Endometrium (tissue), 2 donors: ENCODE results near the gene PICALM.
A peak's percentile ranks its signal among the peaks of the same experiment; 100 is the strongest.
"Not testable (repeated sequence)": the region's sequence is repeated elsewhere in the genome, so short reads cannot be mapped to it uniquely, and the experiment has no call there.

Source experiments
- FAIRE-seq: peaks from 2 replicates; lab custom pipeline; 2012; peaks lifted over from hg19 to GRCh38; lab: Jason Lieb, UNC
- donor health status: control.
- donor health status: control.

PICALM gene

DNA sequence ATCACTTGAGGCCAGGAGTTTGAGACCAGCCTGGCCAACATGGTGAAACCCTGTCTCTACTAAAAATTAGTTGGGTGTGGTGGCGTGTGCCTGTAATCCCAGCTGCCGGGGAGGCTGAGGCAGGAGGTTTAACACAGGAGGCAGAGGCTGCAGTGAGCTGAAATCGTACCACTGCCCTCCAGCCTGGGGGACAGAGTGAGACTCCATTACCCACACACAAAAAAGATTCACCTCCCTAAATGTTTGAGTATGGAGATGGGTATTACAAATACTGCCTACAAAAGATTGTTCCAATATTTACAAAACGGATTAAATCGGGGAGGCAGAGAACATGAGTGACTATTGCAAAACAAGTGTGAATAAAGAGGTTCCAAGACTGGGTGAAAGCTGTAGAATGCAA lies 98.3 kb downstream of the PICALM start:
- no peak for FAIRE-seq

DNA sequence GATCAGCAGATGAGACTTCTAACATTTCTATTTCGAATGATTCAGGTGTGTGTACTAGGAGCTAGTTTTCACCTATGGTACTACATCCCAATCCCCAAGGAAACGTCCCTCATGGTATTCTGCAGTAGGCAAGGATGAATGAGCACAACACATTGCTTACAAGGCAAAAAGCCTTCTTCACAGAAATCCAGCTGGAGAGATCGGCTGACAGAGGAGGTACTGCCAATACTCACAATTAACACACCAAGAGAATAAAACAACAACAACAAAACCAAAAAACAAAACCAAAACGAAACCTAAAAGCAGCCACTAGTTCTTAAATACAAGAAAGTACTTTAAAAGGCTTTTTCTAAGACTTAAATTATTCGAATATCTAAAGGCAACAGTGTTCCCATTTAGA lies 101.4 kb downstream of the PICALM start:
- FAIRE-seq: no peak

DNA sequence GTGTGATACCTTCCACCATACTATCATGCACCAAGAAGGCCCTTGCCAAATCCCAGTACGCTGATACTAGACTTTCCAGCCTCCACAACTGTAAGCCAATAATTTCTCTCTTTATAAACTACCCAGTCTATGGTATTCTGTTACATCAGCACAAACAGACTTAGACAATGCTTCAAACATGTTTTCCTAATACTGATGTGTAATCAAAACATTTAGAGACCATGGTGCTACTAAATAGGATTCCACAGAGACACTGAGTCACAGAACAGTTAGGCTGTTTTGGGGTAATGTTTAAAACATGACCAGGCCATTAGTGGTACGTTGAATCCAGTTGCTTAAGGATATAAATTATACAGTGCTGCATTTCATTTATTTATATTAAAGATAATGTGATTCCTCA lies 103.7 kb downstream of the PICALM start:
- no peak for FAIRE-seq

DNA sequence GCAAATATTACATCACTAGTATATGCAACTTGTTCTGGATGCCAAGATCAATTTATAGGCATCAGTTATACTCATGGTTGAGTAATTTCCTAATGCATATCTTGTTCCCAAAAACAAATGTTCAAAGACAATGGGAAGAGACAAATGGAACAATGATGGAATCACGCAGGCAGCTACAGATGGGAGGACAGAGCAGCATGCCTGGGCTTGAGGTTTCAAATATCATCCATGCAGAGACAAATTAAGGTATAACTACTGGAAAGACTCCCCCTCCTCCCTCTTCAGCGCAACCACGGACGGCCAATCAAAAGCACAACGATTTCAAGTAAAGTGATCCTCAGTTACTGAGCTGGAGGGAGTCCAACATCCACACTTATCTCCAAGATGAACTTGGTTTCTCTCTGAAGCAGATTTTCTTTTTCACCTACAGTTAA lies 106.9 kb downstream of the PICALM start:
- FAIRE-seq: no peak

DNA sequence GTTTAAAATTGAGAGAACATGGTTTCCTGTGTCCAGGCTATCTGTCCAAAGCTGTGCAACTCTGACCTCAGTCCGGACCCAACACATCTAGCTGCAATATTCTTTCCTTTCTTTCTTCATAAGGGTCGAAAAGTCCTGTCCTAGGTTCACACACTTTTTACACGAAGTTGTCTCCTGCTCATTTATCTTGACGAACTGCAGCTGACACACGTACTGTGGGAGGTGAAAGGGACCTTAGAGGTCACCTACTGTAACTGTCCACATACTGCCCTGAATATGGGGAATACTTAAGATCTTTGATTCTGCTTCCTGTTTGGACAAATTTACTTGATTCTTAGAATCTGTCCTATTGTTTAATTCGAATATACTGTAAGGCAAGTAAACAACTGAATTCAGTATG lies 107.8 kb downstream of the PICALM start:
- FAIRE-seq: no peak

DNA sequence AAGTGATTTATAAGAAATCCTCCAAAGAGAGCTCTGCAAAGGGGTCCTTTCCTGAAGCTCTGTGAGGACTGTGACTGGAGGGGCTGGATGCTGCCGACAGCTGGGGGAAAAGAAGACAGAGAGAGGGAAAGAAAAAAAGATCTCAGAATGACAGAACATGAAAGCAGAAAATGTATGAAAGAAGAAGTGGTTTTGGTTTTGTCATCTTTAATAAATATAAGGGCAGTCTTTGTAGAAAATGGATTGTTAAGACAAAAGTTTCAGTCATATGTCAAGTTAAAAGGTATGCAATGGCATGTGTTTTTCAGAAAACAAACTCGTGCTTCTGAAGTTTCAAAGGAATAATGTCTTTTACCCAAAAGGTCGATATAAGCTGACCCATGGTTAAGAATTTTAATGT lies 108.2 kb downstream of the PICALM start:
- no peak for FAIRE-seq

DNA sequence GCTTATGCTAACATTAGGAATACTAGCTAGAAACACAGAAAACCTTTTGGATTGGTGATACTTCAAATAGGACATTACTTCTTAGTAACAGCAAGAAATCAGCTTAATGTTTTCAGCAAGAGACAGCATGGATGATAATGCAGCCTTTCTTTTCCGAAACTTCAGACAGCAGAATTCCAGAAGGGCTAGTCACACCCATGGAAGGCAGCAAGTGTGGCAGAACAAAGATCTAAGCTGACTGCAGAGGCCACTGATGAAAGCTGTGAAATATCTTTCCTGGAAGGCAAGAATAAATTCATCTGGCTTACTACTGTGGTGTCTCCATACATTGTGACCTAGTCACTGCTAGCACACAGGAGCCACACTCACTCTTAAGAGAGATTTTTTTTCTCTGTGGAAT lies 113.4 kb downstream of the PICALM start:
- no peak for FAIRE-seq

DNA sequence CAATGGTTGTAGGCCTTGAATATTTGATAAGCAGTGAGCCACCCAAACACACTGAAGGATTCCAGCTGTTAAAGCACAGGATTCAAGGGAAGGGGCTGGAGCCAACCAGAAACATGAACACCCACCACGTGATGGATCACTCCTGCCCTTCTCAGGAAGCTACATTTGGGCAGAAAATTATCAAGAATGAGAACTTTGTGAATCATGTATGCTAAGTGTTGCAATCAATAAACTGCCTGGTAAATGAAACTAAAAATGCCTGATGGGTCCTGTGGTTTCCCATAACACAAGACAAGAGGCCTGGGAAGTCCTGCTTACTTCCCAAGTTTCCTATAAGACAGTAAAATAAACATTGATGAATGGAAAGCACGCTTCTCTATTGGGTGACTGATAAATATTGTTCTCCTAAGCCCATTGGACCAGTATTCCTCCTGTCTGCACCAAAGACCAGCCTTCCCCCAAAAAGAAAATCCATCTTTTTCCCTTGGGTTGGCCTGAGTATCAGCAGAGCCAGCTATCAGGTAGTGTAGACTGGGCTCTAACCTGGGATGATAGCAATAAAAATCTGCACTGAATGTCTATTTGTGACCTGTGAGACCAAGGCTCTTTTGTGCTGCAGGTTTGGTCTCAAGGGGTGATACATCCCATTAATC lies 115.3 kb downstream of the PICALM start:
- FAIRE-seq: no peak

DNA sequence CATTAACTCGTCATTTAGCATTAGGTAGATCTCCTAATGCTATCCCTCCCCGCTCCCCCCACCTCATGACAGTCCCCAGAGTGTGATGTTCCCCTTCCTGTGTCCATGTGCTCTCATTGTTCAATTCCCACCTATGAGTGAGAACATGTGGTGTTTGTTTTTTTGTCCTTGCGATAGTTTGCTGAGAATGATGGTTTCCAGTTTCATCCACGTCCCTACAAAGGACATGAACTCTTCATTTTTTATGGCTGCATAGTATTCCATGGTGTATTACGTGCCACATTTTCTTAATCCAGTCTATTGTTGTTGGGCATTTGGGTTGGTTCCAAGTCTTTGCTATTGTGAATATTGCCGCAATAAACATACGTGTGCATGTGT lies 116.8 kb downstream of the PICALM start:
- FAIRE-seq: not testable (repeated sequence)

DNA sequence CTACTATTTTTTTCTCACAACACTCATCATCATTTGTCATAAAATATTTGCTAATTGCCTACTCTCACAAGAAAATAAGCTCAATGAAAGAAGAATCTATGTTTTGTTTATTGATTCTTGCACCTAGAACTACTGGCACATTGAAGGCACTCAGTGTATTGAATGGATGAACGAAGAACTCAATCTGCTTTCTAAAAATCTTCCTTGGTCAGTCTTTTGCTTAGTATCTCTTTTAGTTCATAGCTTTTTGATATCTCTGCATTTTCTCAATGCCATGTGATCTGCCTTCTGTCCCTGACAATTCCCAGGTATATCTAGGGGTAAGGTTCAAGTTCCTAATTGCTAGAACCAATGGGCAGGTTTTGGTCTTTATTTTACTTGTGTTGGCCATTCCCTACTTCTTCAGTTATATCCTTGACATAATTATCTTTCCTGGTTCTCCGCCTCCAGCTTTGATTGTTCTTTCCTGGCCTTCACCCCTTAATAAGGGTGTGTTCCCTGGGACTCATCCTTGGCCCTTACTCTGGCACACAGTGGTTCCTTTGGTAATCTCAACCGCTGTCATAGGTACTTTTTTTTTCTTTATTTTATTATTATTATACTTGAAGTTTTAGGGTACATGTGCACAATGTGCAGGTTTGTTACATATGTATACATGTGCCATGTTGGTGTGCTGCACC lies 117.3 kb downstream of the PICALM start:
- no peak for FAIRE-seq

DNA sequence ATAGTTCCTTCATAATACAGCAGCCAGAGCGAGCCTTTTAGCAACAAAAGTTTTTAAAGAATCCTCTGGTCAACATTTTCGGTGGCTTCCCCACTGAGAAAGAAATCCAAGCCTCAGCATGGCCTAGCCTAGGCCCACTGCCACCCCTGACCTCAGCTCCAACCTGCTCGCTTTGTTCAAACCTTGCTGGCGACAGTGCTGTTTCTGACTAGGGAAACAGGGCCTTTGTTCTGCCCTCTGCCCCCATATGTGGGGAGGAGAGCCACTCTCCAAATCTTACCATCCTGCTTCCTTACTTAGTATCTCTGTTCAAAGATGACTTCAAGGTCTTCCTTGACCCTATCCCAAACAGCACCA lies 117.9 kb downstream of the PICALM start:
- FAIRE-seq: no peak

DNA sequence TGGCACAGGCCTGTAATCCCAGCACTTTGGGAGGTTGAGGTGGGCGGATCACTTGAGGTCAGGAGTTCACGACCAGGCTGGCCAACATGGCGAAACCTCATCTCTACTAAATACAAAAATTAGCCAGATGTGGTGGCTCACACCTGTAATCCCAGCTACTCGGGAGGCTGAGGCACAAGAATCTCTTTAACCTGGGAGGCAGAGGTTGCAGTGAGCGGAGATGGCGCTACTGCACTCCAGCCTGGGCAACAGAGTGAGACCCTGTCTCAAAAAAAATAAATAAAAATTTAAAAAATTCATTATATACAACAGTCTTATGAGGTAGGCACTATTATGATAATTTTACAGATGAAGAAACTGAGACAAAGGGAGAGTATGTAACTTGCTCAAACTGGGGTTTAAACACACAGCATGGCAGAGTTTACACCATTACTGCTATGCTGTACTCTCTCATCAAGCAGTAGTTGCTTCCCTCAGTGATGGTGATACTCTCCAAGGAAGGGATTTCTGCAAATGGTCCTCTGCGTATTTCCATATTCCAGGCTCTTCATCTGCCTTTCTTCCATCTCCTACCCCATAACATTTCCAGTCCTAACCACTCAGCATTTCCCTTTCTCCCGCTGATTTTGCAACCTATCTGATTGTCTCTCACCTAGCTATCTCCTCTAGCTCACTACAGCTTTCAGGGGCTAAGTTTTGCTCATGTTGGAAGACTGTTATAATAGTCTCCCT lies 118.4 kb downstream of the PICALM start:
- FAIRE-seq: no peak

DNA sequence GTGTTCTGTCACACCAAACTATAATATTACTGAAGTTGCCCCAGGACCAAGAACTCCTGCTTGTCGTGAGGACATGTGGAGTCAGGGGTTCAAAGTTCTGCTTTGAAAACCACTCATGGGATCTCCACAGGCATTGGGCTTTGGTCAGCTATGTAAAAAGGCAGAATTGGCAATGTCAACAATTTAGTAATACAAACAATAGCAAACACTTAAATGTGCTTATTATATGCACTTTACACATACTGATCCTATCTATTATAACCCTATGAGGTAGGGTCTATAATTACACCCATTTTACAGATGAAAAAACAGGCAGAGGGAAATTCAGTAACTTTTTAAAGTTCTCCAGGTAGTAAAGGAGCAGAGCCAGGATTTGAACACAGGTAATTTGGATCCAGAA lies 119.1 kb downstream of the PICALM start:
- no peak for FAIRE-seq

DNA sequence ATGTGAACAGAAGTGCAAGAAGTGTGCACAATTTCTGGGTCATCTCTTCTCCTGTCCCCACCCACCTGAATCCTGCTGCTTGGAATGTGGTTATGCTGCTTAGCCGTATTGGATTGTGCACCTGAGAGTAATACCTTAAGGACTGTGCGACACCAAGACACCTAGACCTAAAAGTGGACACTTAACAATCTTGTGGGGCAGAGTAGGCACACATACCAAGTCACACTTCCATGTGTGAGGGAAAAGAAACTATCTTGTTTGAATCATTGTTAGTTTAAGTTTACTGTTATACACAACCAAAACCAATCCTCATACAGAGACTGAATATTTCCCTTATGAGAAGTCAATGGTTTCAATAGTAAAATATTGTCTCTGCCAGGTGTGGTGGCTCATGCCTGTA lies 120.0 kb downstream of the PICALM start:
- FAIRE-seq: no peak

DNA sequence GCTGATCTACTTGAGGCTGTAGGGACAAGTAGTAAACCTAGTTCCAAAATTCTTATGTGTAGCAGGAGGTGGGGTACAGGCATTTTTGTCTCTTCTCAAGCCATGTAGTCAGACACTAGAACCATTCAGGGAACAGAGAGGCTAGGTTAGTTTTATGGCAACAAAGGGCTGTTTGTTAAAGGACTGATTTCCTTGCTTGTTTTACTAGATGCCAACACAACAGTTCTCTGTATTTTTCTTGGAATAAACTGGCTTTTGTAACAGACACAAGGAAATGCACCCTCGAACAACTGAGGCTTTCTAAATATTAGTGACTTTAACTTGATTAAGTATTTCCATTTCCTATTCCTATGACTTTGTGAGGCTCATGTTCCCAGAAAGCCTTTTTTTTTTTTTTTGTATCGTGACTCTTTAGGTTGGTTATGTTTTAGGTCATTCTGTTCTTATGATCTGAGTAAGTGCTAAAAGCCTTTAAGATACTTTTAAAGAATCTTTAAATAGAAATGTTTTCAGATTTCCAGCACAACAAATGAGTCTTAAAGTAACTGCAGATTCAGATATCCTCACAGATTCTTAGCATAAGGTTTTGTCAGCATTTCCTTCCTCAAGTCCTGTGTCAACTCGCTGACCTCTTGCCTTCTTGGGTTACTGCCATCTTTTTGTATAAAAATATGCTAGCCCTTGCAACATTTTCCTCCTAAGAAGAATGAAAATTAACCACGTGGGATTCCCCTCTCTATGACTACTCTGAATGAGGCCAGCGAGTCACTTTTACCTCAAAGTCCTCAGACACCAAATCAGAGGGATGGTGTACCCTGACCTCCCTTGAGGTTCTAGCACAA lies 121.2 kb downstream of the PICALM start:
- peak; percentile 84 for FAIRE-seq

DNA sequence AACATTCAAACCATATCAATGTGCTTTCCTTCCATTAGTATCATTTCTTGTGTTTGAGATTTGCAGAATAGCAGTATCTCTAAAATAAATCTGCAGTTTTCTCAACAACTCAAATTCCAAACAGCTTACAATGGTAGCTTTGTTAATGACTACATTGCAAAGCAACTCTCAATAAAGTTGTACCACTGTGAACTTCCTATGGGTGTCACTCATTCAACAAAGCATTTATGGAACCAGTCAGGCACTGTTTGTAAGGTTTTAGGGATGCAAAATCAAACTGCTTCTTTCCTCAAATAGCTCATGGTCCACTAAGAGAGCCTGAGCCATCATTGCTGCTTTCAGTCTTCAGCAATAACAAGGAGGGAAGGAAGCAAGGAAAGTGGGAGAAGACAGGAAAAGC lies 122.7 kb downstream of the PICALM start:
- FAIRE-seq: no peak

DNA sequence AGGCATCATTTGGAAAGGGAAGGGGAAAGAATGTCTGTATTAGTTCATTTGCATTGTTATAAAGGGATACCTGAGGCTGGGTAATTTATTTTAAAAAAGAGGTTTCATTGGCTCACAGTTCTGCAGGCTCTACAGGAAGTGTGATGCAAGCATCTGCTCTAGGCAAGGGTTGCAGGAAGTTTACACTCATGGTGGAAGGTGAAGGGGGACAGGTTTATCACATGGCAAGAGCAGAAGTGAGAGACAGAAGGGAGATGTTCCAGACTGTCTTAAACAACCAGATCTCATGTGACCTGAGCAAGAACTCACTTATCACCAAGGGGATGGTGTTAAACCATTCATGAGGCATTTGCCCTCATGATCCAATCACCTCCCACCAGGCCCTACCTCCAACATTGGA lies 123.1 kb downstream of the PICALM start:
- FAIRE-seq: no peak

DNA sequence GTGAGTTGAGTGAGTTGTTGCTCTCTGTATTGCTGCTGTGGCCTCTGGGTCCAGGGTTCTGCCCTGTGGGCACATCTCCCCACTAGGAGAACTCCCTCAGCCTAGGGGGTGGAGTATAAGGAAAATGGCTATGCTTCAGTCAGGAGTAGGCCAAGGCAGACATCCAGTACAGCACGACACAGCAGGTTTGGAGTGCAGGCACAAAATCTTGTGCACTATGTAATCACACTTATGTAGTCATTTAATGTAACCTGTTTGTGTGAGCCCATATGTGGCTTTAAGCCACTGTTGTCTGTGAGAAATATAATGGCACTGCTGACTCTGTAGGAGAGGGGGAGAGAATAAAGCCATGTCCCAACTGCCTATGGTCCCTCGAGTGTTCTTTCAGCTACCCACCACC lies 123.6 kb downstream of the PICALM start:
- no peak for FAIRE-seq

DNA sequence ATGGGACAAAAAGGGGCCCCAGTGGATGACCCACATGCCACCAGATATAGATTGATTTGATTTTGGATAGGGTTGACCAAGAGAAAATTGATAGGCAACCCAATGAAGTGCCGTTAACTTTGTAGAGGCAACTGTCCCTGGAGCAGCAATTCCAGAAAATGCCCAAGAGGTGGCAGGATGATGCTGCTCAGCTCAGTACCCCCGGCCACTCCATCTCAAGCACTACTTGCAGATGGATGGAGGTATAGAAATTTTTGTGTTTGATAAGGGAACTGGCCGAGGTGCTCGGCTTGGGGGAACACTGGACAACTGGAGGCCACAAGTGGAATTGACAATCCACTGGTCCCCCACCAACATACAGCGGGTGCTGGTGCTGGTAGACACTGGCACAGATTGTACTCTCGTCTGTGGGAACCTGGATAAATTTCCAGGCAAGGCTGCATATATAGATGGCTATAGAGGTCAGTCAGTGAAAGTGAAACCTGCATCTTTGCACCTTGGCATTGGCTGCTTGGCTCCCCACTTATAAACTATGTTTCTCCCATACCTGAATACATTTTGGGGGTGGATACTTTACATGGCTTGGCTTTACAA lies 127.4 kb downstream of the PICALM start:
- no peak for FAIRE-seq

DNA sequence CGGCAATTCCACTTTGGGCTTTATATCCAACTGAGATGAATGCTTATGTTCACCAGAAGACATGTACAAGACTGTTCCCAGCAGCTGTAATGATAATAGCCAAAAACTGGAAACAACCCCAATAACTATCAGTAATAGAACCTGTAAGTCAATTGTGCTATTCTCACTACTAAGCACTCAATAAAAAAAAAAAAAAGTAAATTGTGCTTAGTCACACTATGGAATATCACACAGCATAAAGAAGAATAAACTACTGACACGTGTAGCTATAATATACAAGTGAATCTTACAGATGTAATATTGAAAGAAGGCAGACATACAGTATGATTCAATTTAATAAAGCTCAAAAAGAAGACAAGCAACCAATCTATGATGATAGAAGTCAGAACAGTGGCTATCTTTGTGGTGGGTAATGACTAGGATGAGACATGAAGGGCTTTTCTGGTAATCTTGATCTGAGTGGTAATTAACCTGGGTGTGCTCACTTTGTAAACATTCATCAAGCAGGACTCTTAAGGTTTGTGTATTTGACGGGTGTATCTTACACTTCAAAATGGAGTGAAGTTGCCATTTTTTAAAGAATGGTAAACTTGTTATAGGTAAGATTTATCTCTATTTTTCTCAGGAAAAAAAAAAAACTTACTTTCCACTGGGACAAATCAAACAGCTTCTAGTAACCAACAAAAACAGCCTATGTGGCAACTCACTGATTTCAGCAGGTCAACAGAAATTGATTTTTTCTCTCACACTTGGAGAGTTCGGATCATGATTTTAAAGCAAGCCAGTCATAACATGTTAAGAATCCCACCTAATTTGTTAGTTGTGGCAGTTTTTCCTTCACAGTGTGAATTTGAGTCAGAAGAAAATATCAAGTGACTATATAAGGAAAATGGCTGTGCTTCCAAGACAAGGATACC lies 129.5 kb downstream of the PICALM start:
- no peak for FAIRE-seq

DNA sequence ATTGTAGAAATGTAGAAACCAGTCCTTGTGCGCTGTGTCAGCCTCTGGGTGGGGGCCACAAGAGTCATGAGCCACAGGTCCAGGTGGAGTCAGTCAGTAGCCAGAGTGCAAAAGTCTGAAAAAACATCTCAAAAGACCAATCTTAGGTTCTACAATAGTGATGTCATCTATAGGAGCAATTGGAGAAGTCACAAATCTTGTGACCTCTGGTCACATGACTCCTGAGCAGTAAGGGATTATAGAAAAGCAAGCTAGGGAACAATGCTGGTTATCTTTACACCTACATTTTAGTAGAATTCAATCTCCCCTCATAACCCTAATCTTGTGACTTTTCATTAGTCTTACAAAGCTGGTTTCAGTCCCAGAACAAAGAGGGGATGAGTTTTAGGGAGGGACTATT lies 131.0 kb downstream of the PICALM start:
- FAIRE-seq: no peak
